IMR-90 (cell line): ENCODE data around the gene LTO1. TPM values are rescaled to one million over a fixed set of nuclear protein-coding genes. Genes with fewer than 3 reads are reported as not detected.

Experiments
- ATAC-seq: fragments of 200-7000 bp; cut with Tn5 transposase; 2 replicates; pipeline ENCODE4 v1.9.1; 2020; ENCODE audit warnings: low read depth, mild to moderate bottlenecking, moderate library complexity
- BruUV-seq: library from RNA; stranded (reverse); fragments of 400-500 nt; replicated peaks from 2 replicates; lab custom pipeline; 2021; lab: Mats Ljungman, UMichigan
- CTCF ChIA-PET: fragments of 300-600 bp; formaldehyde crosslinking; extraction: SDS; loops from one replicate; lab custom pipeline; 2021; ENCODE audit warnings: antibody characterized with exemption; lab: Yijun Ruan, JAX
- POLR2A ChIA-PET: fragments of 300-600 bp; sonication (Branson Sonifier 250); formaldehyde crosslinking; loops from one replicate; lab custom pipeline; 2022; ENCODE audit warnings: antibody characterized with exemption; ENCODE audit not compliant: unreplicated experiment; lab: Charles Lee
- DNase-seq: peaks from one replicate; pipeline ENCODE4 v3.0.0; 2013
- H2AFZ ChIP-seq: replicated peaks from 2 replicates; pipeline ENCODE3; 2013; ENCODE audit warnings: low read length, mild to moderate bottlenecking; ENCODE audit not compliant: poor library complexity
- H2AK5ac ChIP-seq: 2 replicates; pipeline ENCODE4 v1.6.1; 2013; ENCODE audit warnings: low read depth, low read length, inconsistent platforms
- H2AK9ac ChIP-seq: replicated peaks from 2 replicates; pipeline ENCODE3; 2013; ENCODE audit warnings: mild to moderate bottlenecking, low read depth, low read length, moderate library complexity; ENCODE audit not compliant: poor library complexity
- H2BK120ac ChIP-seq: 2 replicates; pipeline ENCODE4 v1.6.1; 2013; ENCODE audit warnings: low read depth, low read length, inconsistent platforms
- H2BK15ac ChIP-seq: 3 replicates; pipeline ENCODE4 v1.6.1; 2013; ENCODE audit warnings: low read depth, low read length, inconsistent platforms
- H2BK20ac ChIP-seq: 2 replicates; pipeline ENCODE4 v1.6.1; 2013; ENCODE audit warnings: low read depth, mild to moderate bottlenecking, inconsistent platforms, low read length, moderate library complexity
- H2BK5ac ChIP-seq: 2 replicates; pipeline ENCODE4 v1.6.1; 2013; ENCODE audit warnings: mild to moderate bottlenecking, low read depth, low read length, inconsistent platforms; ENCODE audit not compliant: poor library complexity, severe bottlenecking
- H3K14ac ChIP-seq: replicated peaks from 2 replicates; pipeline ENCODE4 v1.6.1; 2013; ENCODE audit warnings: low read depth, low read length, inconsistent platforms
- H3K18ac ChIP-seq: 2 replicates; pipeline ENCODE4 v1.6.1; 2013; ENCODE audit warnings: low read depth, low read length, control low read depth
- H3K23ac ChIP-seq: 2 replicates; pipeline ENCODE4 v1.6.1; 2013; ENCODE audit warnings: low read depth, low read length, inconsistent platforms
- H3K27ac ChIP-seq: 2 replicates; pipeline ENCODE4 v1.5.1; 2013; ENCODE audit warnings: mild to moderate bottlenecking, control low read depth, low read length; ENCODE audit not compliant: insufficient read depth
- H3K27me3 ChIP-seq: 2 replicates; pipeline ENCODE4 v1.6.1; 2013; ENCODE audit warnings: low read length; ENCODE audit not compliant: control insufficient read depth, insufficient read depth
- H3K36me3 ChIP-seq: 2 replicates; pipeline ENCODE4 v1.6.1; 2013; ENCODE audit warnings: low read length, mixed read lengths; ENCODE audit not compliant: control insufficient read depth, insufficient read depth
- H3K4ac ChIP-seq: 2 replicates; pipeline ENCODE4 v1.6.1; 2013; ENCODE audit warnings: low read depth, low read length, inconsistent platforms
- H3K4me1 ChIP-seq: 2 replicates; pipeline ENCODE4 v1.6.1; 2013; ENCODE audit warnings: low read length, mixed read lengths; ENCODE audit not compliant: control insufficient read depth, insufficient read depth
- H3K4me2 ChIP-seq: 2 replicates; pipeline ENCODE4 v1.6.1; 2013; ENCODE audit warnings: low read depth, mild to moderate bottlenecking, control low read depth, low read length, moderate library complexity
- H3K4me3 ChIP-seq: 2 replicates; pipeline ENCODE4 v1.5.1; 2013; ENCODE audit warnings: low read depth, mild to moderate bottlenecking, control low read depth, low read length, moderate library complexity; ENCODE audit not compliant: insufficient read depth
- H3K56ac ChIP-seq: 2 replicates; pipeline ENCODE4 v1.6.1; 2013; ENCODE audit warnings: low read length, inconsistent platforms; ENCODE audit not compliant: insufficient read depth; ENCODE audit errors: extremely low read depth
- H3K79me1 ChIP-seq, 2 experiments: 2 replicates each; pipeline ENCODE4 v1.6.1; 2013; ENCODE audit warnings: low read length in 2 of 2, inconsistent platforms in 1 of 2, low read depth in 1 of 2
- H3K9ac ChIP-seq: 2 replicates; pipeline ENCODE4 v1.6.1; 2013; ENCODE audit warnings: low read depth, low read length, control low read depth
- H3K9me1 ChIP-seq: 2 replicates; pipeline ENCODE4 v1.6.1; 2013; ENCODE audit warnings: low read length, inconsistent platforms; ENCODE audit not compliant: insufficient read depth
- H3K9me3 ChIP-seq: 2 replicates; pipeline ENCODE4 v1.6.1; 2013; ENCODE audit warnings: low read length; ENCODE audit not compliant: control insufficient read depth, insufficient read depth
- H4K20me1 ChIP-seq: 2 replicates; pipeline ENCODE4 v1.6.1; 2013; ENCODE audit warnings: low read length, inconsistent platforms; ENCODE audit not compliant: insufficient read depth
- H4K5ac ChIP-seq: 2 replicates; pipeline ENCODE4 v1.6.1; 2013; ENCODE audit warnings: mild to moderate bottlenecking, low read depth, low read length, control low read depth
- H4K8ac ChIP-seq, 2 experiments: 2 replicates each; pipeline ENCODE4 v1.6.1; 2013; ENCODE audit warnings: low read depth in 2 of 2, low read length in 2 of 2, control low read depth in 1 of 2, inconsistent platforms in 1 of 2
- H4K91ac ChIP-seq: 2 replicates; pipeline ENCODE4 v1.6.1; 2013; ENCODE audit warnings: low read depth, low read length, inconsistent platforms; ENCODE audit not compliant: insufficient read depth
- CHD1 ChIP-seq: IDR thresholded peaks from 2 replicates; pipeline ENCODE4 v1.6.1; 2012; ENCODE audit warnings: low read depth, low read length, improper control_type of control experiment
- CTCF ChIP-seq: conservative IDR thresholded peaks from 2 replicates; pipeline ENCODE4 v1.5.1; 2012; ENCODE audit warnings: mild to moderate bottlenecking, low read depth, low read length, improper control_type of control experiment
- FOS ChIP-seq: fragments of 150-350 bp; IDR thresholded peaks from 2 replicates; pipeline ENCODE4 v1.6.1; 2016; ENCODE audit warnings: low read depth, low read length
- MAFK ChIP-seq: IDR thresholded peaks from 2 replicates; pipeline ENCODE4 v1.6.1; 2012; ENCODE audit warnings: low read depth, low read length, improper control_type of control experiment
- MAZ ChIP-seq: IDR thresholded peaks from 2 replicates; pipeline ENCODE4 v1.6.1; 2012; ENCODE audit warnings: low read depth, mild to moderate bottlenecking, low read length, improper control_type of control experiment, moderate library complexity, borderline replicate concordance
- MXI1 ChIP-seq: IDR thresholded peaks from 2 replicates; pipeline ENCODE4 v1.6.1; 2012; ENCODE audit warnings: low read depth, mild to moderate bottlenecking, low read length, moderate library complexity, borderline replicate concordance
- NFE2L2 ChIP-seq: fragments of 150-350 bp; IDR thresholded peaks from 2 replicates; pipeline ENCODE4 v1.6.1; 2016; ENCODE audit warnings: low read depth, mild to moderate bottlenecking, low read length
- POLR2A ChIP-seq: IDR thresholded peaks from 2 replicates; pipeline ENCODE4 v1.6.1; 2012; ENCODE audit warnings: mild to moderate bottlenecking, low read depth, low read length
- RAD21 ChIP-seq: IDR thresholded peaks from 2 replicates; pipeline ENCODE4 v1.6.1; 2012; ENCODE audit warnings: low read length, improper control_type of control experiment
- RCOR1 ChIP-seq: IDR thresholded peaks from 2 replicates; pipeline ENCODE4 v1.6.1; 2012; ENCODE audit warnings: mild to moderate bottlenecking, low read length, improper control_type of control experiment; ENCODE audit not compliant: insufficient replicate concordance
- RFX5 ChIP-seq: IDR thresholded peaks from 2 replicates; pipeline ENCODE4 v1.8.0; 2012; ENCODE audit warnings: low read depth, mild to moderate bottlenecking, low read length, moderate library complexity
- SMC3 ChIP-seq: fragments of 150-350 bp; IDR thresholded peaks from 2 replicates; pipeline ENCODE4 v1.6.1; 2016; ENCODE audit warnings: low read depth, mild to moderate bottlenecking, antibody characterized with exemption, low read length, moderate library complexity
- WGBS, 2 experiments: methylation state at CpG; one replicate each; pipeline versions ENCODE4 v1.1.5 to v1.1.7; 2013; ENCODE audit warnings: missing lambda C conversion rate in 2 of 2; ENCODE audit not compliant: insufficient read length in 1 of 2; ENCODE audit errors: extremely low coverage in 2 of 2; 5-methylcytosine and 5-hydroxymethylcytosine counted together
- dilution Hi-C: fragments of 300-500 bp; cut with HindIII; formaldehyde crosslinking; loops from one replicate; pipeline ENCODE4 v1.14.3; 2018; ENCODE audit warnings: low sequenced_read_pairs; ENCODE audit not compliant: unreplicated experiment
- in situ Hi-C: fragments of 300-500 bp; cut with MboI; formaldehyde crosslinking; loops from 3 replicates; pipeline ENCODE4 v1.14.3; 2019; ENCODE audit warnings: low sequenced_read_pairs, inconsistent platforms, mixed read lengths
- intact Hi-C: fragments of 100-400 bp; cut with micrococcal nuclease; formaldehyde crosslinking; loops from 2 replicates; pipeline ENCODE4 v1.10.0; 2022
- polyA plus RNA-seq, 3 experiments: library from polyadenylated mRNA; depleted of rRNA; stranded (reverse); fragments of >200 nt; gene quantifications; 2 replicates each; pipeline ENCODE4 v1.2.3, GENCODE V29; 2012; ENCODE audit warnings: low replicate concordance in 1 of 3
- total RNA-seq: library from RNA; depleted of rRNA; stranded (reverse); fragments of >200 nt; gene quantifications from 2 replicates; pipeline ENCODE4 v1.2.3, GENCODE V29; 2012

Gene LTO1
- total and polyA plus RNA-seq, 2 of the 4 experiments (the other 2 are of a cell fraction): 8.2 to 23.5 TPM

- no peak overlapping the region for H3K23ac ChIP-seq
- POLR2A ChIA-PET: interaction anchor here (0.6 to 2.6 kb wide), 4 partner anchors 134 to 404 kb away, joined by 4 to 11 read pairs (median 4); no protein-coding TSS in a partner anchor
- BruUV-seq: no TSS peak
- dilution Hi-C loops (no loop called here), in situ Hi-C loops (loop anchor here (5.0 kb wide), 1 partner anchor 341 kb away; no protein-coding TSS in a partner anchor), intact Hi-C loops (loop anchor here (1.0 to 10.0 kb wide), 6 partner anchors 291 to 738 kb away; partner anchors contain the start of genes IGHMBP2, MRGPRF and MRPL21)
- peak overlapping the region; percentile 74; the same call in 1 of the 2 replicates for H4K91ac ChIP-seq
- H3K4me1 ChIP-seq: peaks cover 21% of the 10 kb centered on the region
- peak overlapping the region; percentile 78 for H4K5ac ChIP-seq
- peak overlapping the region; percentile 98 for H3K4me3 ChIP-seq
- H4K8ac ChIP-seq: peak overlapping the region in 1 of 2 experiments; percentile 64; a peak in 2 of 4 replicates
- 0 out of 2 replicates have a peak overlapping the region, but pooled peaks have one; percentile 51 for H2AK5ac ChIP-seq
- peak overlapping the region; percentile 98 for H2AK9ac ChIP-seq
- no peaks in the 10 kb centered on the region; the same call in 1 of the 2 replicates for H3K9me1 ChIP-seq
- H3K9me3 ChIP-seq: no peaks in the 10 kb centered on the region
- H3K4ac ChIP-seq: peak overlapping the region; percentile 86
- CTCF ChIA-PET: interaction anchor here (1.3 to 1.9 kb wide), 3 partner anchors 13 to 350 kb away, joined by 3 to 7 read pairs (median 4); no protein-coding TSS in a partner anchor
- TF ChIP-seq MXI1 (peak; percentile 44; the same call in 1 of the 2 replicates), MAZ (no peak; the same call in 1 of the 2 replicates), RAD21 (peak; percentile 92), CTCF (peak; percentile 86), NFE2L2 (no peak), POLR2A (peak; percentile 61), CHD1 (no peak), FOS (no peak), MAFK (no peak), SMC3 (peak; percentile 78), RFX5 (no peak), RCOR1 (no peak)
- peak overlapping the region; percentile 68 for H2AFZ ChIP-seq
- peak overlapping the region; percentile 97 for H2BK5ac ChIP-seq
- ATAC-seq: peak; percentile 13
- 0% methylated on average over 16 of the region's 81 CpGs; no CpG with 5 or more reads in 1 of the 2 experiments for WGBS, 2 experiments
- peaks cover 16 to 53% of the 10 kb centered on the region in 2 experiments for H3K79me1 ChIP-seq
- H3K36me3 ChIP-seq: peaks cover 45% of the 10 kb centered on the region
- peak; percentile 74 for DNase-seq
- peak overlapping the region; percentile 89 for H3K4me2 ChIP-seq
- H3K9ac ChIP-seq: peak overlapping the region; percentile 100
- H2BK15ac ChIP-seq: no peak overlapping the region
- H2BK20ac ChIP-seq: no peak overlapping the region
- peak overlapping the region; percentile 98 for H3K27ac ChIP-seq
- H3K56ac ChIP-seq: peak overlapping the region; percentile 61; the same call in 1 of the 2 replicates
- peak overlapping the region; percentile 24; the same call in 1 of the 2 replicates for H2BK120ac ChIP-seq
- H3K18ac ChIP-seq: peak overlapping the region; percentile 48; the same call in 1 of the 2 replicates
- no peaks in the 10 kb centered on the region for H3K27me3 ChIP-seq
- H4K20me1 ChIP-seq: peaks cover 60% of the 10 kb centered on the region
- peak overlapping the region; percentile 93 for H3K14ac ChIP-seq
Observed at GRCh38 chr11:69642913-69643632, 32.1 kb downstream of the LTO1 start.
